HG03103 (cell line): Measurements from ENCODE around the gene ZDHHC14.

ENCODE experiments used
- ATAC-seq: cut with Tn5 transposase; IDR thresholded peaks from one replicate; pipeline ENCODE4 v1.9.1; 2021; ENCODE audit warnings: low read depth; ENCODE audit not compliant: unreplicated experiment

Gene ZDHHC14

DNA sequence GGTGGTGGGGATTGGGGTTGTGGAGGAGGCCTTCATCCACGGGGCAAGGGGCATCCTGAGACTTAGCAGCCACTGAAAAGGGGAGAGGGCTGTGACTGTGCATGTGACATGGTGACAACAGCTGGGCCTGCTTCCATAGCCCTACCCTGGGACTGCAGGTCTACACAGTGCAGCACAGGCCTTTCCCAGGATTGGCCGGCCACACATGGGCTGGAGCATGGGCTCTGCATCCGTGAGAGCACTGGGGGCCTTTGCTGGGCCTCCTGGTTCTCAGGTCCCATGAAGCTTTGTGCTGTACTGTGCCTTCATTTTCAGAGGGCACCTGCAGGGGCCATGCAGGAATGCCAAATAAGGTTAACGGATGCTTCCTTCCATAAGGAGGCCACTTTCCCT lies 56.0 kb downstream of the ZDHHC14 start:
- ATAC-seq = no peak

DNA sequence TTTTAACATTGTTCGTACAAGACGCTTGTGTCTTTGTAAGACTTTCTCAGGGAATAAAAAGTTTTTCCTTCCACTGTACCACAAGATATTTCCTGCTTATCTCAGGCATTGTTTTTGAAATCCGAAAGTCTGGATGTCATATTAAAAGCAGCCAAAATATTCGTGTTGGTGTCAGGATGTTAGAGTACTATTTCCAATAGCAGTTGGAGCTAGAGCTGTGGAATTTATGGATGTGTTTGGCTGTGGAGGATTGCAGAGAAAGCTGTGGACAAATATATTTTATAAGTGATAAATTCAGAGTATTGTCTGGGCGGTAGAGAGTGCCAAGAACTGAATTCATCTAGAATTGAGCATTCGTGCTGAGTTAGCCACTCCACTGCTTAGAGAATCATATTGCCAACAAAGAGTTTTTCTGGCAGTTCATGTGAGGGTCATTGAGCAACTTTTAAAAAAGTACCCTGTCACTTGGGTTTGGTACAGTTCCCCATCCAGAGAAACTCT lies 57.7 kb downstream of the ZDHHC14 start:
- no peak for ATAC-seq

DNA sequence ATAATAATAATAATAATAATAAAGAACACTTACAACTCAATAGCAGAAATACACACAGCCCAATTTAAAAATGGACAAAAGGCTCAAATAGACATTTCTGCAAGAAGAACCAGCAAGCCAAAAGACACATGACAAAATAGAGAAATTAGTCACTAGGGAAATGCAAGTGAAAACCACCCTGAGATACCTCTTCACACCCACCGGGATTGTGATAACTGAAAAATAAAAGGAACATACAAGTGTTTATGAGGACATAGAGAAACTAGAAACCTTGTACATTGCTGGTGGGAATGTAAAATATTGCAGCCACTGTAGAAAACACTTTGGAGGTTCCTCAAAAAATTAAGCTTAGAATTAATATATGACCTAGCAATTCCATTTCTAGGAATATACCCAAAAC lies 59.2 kb downstream of the ZDHHC14 start:
- ATAC-seq = no peak

DNA sequence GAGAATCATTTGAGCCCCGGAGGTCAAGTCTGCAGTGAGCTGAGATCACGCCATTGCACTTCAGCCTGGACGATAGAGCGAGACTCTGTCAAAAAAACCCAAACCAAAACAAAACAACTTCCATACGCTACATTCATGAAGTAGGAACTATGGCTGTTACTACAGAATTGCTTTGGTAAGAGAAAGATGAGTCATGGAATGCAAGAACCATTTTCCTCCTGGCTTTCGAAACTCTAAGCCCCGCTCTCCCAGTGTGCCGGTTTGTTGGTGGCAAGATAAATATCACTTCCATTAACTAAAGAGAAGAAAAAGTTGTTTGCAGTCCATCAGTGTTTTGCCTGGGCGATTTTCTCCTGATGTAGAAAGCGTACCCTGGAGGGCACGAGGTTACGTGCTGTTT lies 61.3 kb downstream of the ZDHHC14 start:
- ATAC-seq = no peak

DNA sequence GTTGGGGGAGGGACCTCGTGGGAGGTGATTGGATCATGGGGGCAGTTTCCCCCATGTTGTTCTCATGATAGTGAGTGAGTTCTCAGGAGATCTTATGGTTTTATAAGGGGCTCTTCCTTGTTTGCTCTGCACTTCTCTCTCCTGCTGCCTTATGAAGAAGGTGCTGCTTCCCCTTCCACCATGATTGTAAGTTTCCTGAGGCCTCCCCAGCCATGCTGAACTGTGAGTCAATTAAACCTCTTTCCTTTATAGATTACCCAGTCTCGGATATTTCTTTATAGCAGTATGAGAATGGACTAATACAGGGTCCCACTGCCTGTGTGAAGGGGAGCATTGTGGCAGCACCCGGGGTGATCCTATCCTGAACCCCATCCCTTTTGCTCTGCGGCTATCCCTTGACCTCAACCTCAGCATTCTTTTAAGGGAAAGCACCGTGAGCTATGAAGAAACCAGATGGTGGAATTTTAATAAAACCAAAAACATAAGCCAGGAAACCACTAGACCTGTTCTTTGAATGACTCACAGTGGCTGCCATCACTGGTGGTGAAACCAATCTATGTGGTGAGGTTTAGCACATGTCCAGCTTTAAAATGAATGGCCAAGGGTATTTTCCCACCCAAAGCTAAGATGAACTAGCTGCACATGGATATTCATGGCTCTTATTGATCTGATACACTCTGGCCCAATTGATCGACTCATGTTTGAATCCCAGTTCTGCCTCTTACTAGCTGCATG lies 62.2 kb downstream of the ZDHHC14 start:
- peak; percentile 77 for ATAC-seq

DNA sequence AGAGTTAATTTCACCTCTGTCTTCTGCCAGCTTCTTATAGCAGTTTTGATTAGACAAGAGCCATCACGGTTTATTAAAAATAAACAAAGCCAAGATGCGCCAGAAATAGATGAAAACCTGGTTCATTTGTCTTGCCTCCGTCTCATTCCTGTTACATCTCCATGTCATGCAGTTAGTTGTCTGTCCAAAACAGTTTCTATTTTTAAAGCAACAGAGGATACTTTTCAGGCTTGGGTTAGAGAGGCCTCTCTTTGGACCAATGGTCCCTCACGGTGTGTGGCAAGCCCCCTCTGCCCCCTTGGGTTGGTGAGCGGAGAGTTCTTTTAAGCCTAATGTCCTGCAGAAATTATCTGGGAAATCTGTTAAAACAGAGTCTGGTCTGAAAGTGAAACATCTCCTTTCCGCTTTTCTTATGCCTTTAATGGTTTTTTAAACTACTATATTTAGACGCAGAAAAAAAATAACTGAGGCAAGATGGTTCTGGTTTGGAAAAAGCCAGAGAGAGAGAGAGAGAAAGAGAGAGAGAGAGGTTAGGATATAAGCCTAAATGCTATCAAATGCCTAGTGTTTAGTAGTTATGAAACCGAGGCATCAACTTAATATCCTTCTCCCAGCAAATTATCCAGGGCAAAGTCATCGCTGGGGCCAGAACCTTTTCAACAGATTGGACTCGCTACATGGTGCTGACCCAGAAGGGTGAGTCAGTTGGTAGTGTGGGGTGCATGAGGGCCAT lies 64.5 kb downstream of the ZDHHC14 start:
- ATAC-seq = no peak

DNA sequence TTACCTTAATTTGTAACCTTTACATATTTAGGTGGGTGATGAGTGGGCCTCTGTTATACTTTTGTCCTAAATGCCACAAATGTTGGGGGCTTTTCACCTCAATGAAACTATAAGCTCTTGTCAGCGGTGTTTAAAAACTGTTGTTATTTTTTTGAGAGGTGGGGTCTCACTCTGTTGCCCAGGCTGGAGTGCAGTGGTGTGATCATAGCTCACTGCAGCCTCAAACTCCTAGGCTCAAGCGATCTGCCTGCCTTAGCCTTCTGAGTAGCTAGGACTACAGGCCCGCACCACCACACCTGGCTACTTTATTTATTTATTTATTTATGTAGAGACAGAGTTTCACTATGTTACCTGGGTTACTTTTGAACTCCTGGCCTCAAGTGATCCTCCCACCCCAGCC lies 66.7 kb downstream of the ZDHHC14 start:
- ATAC-seq = no peak

DNA sequence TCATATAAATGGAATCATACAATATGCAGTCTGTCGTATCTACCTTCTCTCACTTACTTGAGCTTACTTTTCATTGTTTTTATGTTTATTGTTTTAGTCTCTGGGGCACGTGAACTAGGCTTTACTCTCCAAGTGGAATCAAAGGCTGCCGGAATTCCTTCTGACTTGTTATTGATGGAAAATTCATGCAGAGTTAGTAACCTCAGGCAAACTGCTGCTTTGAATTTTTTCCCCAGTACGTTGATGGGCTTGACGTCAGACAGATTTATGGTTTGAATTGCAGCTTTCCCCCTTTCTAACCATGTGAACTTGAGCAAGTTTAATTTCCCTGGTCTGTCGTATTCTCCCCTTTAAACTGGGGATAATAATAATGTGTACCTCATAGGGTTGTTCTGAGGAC lies 68.6 kb downstream of the ZDHHC14 start:
- no peak for ATAC-seq

DNA sequence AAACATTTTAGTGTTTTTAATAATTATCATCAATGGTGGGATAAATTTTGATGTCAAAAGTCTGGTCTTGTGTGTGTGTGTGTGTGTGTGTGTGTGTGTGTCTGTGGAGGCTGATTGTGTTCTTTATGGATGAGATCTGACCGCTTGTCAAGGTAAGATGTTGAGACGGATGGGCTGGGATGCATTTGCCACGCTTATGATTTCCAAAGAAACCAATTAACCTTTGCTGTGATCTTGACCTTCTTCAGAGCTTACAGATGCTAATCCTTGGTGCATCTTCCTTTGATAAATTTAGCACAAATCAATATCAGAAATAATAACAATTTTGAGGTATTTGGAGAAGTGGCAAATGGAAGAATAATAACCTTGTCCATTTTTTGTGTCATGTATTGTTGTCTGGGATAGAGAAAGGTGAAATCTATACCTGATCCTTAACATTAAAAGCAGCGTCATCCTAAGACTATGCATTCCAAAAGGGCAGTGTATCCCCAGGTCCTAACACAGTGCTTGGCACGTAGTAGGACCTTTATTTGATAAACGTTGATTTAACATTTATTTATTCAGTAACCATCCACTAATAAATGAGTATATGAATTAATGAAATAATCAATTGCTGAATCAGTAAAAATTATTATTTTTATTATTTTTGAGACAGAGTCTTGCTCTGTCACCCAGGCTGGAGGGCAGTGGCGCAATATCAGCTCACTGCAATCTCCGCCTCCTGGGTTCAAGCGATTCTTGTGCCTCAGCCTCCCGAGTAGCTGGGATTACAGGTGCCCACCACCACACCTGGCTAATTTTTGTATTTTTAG lies 70.1 kb downstream of the ZDHHC14 start:
- ATAC-seq = no peak

DNA sequence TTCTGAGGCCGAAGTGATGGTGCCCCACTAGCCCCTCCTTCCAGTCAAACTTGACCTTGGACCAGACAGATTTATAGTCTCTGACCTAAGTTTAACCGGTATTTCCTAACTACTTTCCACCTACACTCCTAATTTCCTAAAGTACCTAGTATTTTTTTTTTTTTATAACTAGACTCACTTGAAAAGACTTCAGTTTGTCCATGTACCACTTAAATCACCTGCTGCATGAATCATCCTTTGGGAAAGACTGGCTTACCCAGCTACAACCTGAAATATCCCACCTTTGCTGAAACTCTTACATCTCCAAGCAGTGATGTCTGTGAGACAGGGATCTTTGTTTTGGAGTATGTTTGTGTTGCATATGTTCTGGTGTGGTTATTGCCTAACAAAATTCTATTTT lies 71.1 kb downstream of the ZDHHC14 start:
- no peak for ATAC-seq

DNA sequence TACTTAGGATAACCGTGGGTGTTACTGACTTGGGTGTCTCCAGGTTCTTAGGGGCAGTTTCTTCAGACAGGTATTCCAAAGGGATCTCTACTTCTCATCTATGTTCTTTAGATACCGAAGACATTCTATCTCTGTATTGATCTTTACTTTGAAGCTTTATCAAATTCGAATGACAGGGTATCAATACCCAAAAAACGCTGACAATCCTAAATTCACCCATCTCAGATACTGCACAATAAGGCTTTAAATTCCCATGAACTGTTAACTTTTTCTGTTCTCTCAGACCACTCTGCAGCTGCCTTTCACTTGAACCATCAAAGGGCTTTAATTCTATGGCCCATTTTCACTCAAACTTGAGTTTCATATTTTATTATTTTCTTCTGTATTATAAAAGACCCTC lies 72.1 kb downstream of the ZDHHC14 start:
- ATAC-seq = no peak

DNA sequence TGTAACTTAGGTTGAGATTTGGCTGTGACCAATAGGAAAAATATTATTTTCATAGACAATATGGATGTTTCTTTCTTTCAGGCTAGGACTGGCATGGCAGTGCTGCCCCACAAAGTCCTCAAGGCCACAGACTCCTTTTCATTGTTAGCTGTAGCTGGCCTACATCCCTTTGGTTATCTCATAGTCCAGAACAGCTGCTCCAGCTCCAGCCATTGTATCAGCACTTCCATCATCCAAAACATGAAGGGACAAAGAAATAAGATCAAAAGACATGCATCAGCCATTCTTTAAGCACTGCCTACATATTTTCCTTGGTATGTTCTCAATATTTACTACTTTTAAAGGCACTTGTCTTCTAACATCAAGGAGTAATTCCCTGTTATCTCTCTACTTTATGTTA lies 73.0 kb downstream of the ZDHHC14 start:
- no peak for ATAC-seq

DNA sequence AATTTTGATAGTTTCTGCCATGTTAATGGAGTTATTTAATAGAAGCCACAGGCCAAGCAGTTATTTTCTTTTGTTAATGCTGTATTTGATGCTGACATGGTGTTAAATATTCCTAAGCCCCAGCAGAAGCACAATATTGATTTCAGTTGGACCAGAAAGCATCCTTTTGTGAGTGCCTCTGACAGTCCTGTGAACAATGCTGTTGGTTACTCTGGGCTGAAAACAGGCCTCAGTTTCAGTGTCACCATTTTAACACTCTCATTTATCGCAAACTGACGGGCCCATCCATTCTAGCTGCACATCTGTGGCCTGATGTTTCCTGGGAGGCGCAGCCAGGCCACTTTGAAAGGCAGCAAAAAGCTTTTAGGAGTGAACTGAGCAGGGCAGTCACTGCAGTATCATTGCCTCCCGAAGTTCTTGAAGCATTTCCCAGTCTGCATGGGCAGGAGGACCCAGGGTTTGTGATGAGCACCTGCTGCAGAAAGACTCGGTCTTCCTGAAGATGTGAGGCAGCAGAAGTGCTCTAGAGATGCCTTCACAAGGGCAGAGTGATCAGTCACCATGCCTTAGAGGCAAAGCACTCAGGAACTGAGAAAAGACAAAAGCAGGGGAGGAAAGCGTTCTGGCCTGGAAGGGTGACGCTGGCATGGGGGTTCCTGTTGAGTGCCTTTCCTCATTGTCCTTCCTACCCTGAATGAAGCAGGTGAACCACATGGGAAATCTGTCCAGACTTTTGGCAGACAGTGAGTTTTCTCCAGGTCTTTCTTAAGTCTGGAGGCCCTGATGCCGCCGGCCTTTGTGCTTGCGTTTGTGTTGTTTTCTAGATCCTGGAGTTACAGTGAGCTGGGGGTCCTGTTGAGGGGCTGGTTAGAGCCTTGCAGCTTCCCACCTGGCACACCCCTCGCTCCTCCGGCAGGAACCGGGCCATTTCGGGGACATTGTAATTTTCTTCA lies 74.0 kb downstream of the ZDHHC14 start:
- no peak for ATAC-seq

DNA sequence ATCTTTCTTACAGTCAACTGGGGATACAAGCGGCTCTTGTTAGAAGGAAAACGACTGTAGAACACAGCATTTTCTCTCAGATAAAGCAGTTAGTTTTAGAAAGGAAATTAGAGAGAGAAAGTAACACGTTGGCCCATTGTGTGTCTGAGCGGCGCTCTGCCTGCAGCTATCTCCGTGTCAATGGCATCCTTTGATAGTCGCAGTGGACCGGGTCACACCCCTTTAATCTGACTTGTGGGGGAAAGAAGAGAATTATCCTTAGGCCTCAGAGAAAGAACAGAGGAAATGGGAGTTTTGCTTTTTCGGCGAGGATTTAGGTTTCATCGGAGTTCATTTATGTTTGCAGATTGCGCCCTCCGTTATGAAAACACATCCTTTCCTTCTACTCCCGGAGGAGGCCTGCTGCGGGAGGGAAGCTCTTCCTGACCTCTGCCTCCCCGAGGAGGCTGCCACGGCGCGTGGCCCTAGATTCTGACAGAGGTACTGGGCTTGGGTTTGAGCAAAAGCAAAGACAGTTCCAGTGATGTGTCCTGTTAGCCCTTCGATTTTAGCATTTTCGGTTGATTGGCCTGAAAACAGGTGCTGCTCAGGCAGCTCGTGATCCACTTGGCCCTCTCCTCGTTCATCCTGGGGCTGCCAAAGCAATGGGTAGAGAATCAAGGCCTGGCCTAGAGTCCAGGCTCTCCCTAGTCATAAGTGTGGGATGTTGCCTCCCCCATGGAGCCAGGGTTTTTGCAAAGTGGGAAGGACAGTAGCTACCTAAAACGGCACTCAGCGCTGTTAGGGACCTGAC lies 74.9 kb downstream of the ZDHHC14 start:
- no peak for ATAC-seq

DNA sequence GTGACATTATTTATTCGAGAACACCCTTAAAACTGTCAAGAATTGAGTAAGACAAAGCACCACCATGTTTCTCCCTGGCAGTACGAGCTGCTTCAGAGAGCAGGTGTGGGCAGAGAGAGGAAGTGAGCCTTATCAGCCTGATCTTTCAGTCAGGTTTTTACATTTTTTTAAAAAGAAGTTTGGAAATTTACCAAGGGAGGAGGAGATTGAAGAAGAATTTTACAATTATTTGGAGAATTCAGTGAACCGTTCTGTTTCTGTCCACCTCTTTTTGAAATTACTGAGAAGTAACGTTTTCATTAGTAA lies 75.5 kb downstream of the ZDHHC14 start:
- peak; percentile 59 for ATAC-seq

DNA sequence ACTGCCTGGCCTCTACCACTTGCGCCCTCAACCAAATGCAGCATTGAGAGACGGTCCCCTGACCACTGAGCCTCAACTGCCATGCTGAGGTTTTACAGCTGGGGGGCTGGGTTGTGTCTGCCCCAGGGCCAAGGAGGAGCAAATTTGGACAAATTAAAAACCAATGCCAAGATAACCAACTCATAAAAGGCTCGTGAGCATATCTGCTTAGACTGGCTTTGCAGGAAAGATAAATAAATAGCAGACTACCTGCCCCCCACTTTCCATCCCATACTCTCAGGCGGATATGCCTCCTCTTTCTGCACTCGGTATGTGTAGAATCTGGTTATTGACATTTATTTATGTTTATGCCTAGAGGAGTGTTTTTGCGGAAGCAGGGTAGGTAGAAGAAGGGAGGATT lies 76.8 kb downstream of the ZDHHC14 start:
- ATAC-seq = no peak

DNA sequence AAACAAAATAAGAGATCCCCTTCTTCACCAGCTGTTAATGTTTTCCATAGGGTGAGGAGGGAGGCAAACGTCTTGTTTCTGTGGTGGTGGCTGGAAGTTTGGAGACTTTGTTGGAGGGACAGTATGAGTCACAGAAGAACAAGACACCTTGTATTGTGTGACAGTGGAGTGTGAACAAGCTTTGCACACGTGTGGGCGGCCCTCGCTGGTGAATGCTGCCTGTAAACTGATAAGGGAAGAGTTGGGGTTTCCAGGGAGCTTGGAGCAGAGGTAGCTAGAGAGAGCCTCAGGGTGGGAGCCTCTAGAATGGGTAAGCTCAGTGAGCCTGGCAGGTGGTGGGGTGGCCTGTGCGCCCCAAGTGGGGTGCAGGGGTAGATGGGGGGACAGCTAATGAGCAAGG lies 78.3 kb downstream of the ZDHHC14 start:
- ATAC-seq = no peak

DNA sequence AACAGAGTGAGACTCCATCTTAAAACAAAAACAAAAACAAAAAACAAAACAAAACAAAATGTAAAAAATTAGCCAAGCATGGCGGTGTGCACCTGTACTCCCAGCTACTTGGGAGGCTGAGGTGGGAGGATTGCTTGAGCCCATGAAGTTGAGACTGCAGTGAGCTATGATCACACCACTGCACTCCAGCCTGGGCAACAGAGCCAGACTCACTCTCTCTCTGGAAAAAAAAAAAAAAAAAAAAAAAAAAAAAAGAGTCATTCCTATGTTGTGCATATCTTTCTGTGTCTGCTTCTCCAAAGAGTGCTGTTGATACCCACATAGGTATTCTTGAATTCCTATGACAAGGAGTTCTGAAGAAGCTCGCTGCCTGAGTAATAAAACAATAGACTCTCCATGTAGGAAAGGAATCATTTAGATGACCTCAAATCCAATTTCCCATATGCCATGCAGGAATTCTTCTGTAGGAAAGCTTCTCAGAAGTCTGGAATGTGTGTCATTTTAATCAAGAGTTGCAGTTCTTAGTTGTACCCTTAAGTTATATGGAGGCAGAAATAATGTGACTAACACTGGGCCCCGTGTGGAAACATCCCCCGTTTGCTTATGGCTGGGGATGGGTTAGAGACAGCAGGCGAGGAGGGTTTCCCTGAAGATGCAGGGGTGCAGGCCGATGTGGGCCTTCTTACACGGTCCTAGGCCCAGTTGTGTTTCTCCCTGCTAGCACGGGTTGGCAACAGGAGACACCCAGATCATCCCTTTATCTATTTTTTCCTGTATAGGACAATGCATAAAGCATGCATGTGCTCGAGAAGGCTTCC lies 79.4 kb downstream of the ZDHHC14 start:
- peak; percentile 2 for ATAC-seq
